K562 (cell line): ENCODE data around the gene NKAPL. TPM values are rescaled to one million over a fixed set of nuclear protein-coding genes. Genes with fewer than 3 reads are reported as not detected.

ENCODE experiments used
- CBFB ChIP-seq: sonication (generic); formaldehyde crosslinking; IDR thresholded peaks from 2 replicates; pipeline ENCODE4 v1.4.0; 2020; ENCODE audit warnings: mild to moderate bottlenecking, missing genetic modification reagents
- GATAD2B ChIP-seq: fragments of 450-650 bp; IDR thresholded peaks from 2 replicates; pipeline ENCODE4 v1.6.1; 2017; ENCODE audit warnings: mild to moderate bottlenecking, borderline replicate concordance
- HNRNPUL1 ChIP-seq: fragments of 200-400 bp; formaldehyde crosslinking; IDR thresholded peaks from 2 replicates; pipeline ENCODE4 v1.6.1; 2017; ENCODE audit warnings: low read length
- KLF6 ChIP-seq: fragments of 250-450 bp; sonication (Bioruptor Pico); IDR thresholded peaks from 2 replicates; pipeline ENCODE4 v1.4.0; 2020; ENCODE audit warnings: mild to moderate bottlenecking, moderate library complexity, borderline replicate concordance
- MAFF ChIP-seq: IDR thresholded peaks from 2 replicates; pipeline ENCODE4 v1.6.1; 2012; ENCODE audit warnings: low read length, improper control_type of control experiment
- RCOR1 ChIP-seq, 2 experiments: IDR thresholded peaks; 2 replicates each; pipeline ENCODE4 v1.6.1; 2012; ENCODE audit warnings: low read depth in 2 of 2, low read length in 2 of 2, borderline replicate concordance in 1 of 2, improper control_type of control experiment in 1 of 2
- SMARCB1 ChIP-seq: IDR thresholded peaks from 2 replicates; pipeline ENCODE4 v1.6.1; 2011; ENCODE audit warnings: improper control_type of control experiment, low read depth; ENCODE audit not compliant: insufficient read length
- SREBF1 ChIP-seq: fragments of 150-350 bp; IDR thresholded peaks from 2 replicates; pipeline ENCODE4 v1.6.1; 2014; ENCODE audit warnings: antibody characterized with exemption, low read depth, low read length, borderline replicate concordance
- STAT5B ChIP-seq: fragments of 250-450 bp; sonication (Bioruptor Pico); IDR thresholded peaks from 2 replicates; pipeline ENCODE4 v1.8.0; 2021; ENCODE audit warnings: mild to moderate bottlenecking, inconsistent platforms
- TCF3 ChIP-seq: sonication (generic); formaldehyde crosslinking; IDR thresholded peaks from 2 replicates; pipeline ENCODE4 v1.4.0; 2020; ENCODE audit warnings: mild to moderate bottlenecking, missing genetic modification reagents
- U2AF1 ChIP-seq: fragments of 200-400 bp; formaldehyde crosslinking; optimal IDR thresholded peaks from 2 replicates; pipeline ENCODE3; 2017; ENCODE audit warnings: mild to moderate bottlenecking, low read depth, low read length, moderate library complexity
- ZBED1 ChIP-seq: IDR thresholded peaks from 2 replicates; pipeline ENCODE4 v1.6.1; 2014
- ZBTB40 ChIP-seq, 2 experiments: fragments of 450-650 bp in 1 of 2; sonication (generic) in 1 of 2; formaldehyde crosslinking in 1 of 2; IDR thresholded peaks; 2 replicates each; pipeline versions ENCODE4 v1.7.1 to v1.9.0; 2016 to 2022; ENCODE audit warnings: inconsistent platforms in 1 of 2, mild to moderate bottlenecking in 1 of 2, missing genetic modification reagents in 1 of 2
- ZNF12 ChIP-seq: sonication (generic); formaldehyde crosslinking; IDR thresholded peaks from 2 replicates; pipeline ENCODE4 v1.4.0; 2020; ENCODE audit warnings: mild to moderate bottlenecking, missing genetic modification reagents
- polyA plus RNA-seq, 8 experiments: library from polyadenylated mRNA; depleted of rRNA in 4 of 8; stranded (reverse) in 5 of 8; unstranded in 3 of 8; fragments of >200 nt; fragmentation: Nextera tagmentation in 2 of 8; fragmentation: Illumina TruSeq in 1 of 8; extraction: Ambion mirVana in 2 of 8; extraction: Trizol in 1 of 8; gene quantifications; 2 replicates each; pipeline versions ENCODE4 v1.2.1 to v1.2.3, GENCODE V29; 2011 to 2014; ENCODE audit warnings: inconsistent platforms in 1 of 8, missing spikeins in 1 of 8
- total RNA-seq, 7 experiments: library from RNA; depleted of rRNA in 6 of 7; stranded (reverse); fragments of >200 nt in 6 of 7; fragmentation: Illumina TruSeq in 2 of 7; extraction: Trizol in 2 of 7; gene quantifications; 2 replicates each; pipeline versions ENCODE4 v1.2.1 to v1.2.3, GENCODE V29; 2011 to 2021; ENCODE audit warnings: low replicate concordance in 1 of 7
- TF ChIP-seq, protein P1 (sequence below), 2 experiments: fragments of 150-350 bp in 1 of 2; IDR thresholded peaks; 2 replicates each; pipeline ENCODE4 v1.6.1; 2012 to 2016; ENCODE audit warnings: low read depth in 2 of 2, low read length in 2 of 2, mild to moderate bottlenecking in 1 of 2, moderate library complexity in 1 of 2
- TF ChIP-seq, protein P2 (sequence below): fragments of 450-650 bp; formaldehyde crosslinking; IDR thresholded peaks from 2 replicates; pipeline ENCODE4 v1.4.0; 2020; ENCODE audit warnings: mild to moderate bottlenecking

The NKAPL gene
- total and polyA plus RNA-seq, 9 of the 15 experiments (the other 6 are each of a cell fraction or from before 2014, with no cell fraction given): not detected

GRCh38 chr6:28269492-28269891 lies 10.4 kb downstream of the NKAPL start (continued):
- TF ChIP-seq, protein P1, sequence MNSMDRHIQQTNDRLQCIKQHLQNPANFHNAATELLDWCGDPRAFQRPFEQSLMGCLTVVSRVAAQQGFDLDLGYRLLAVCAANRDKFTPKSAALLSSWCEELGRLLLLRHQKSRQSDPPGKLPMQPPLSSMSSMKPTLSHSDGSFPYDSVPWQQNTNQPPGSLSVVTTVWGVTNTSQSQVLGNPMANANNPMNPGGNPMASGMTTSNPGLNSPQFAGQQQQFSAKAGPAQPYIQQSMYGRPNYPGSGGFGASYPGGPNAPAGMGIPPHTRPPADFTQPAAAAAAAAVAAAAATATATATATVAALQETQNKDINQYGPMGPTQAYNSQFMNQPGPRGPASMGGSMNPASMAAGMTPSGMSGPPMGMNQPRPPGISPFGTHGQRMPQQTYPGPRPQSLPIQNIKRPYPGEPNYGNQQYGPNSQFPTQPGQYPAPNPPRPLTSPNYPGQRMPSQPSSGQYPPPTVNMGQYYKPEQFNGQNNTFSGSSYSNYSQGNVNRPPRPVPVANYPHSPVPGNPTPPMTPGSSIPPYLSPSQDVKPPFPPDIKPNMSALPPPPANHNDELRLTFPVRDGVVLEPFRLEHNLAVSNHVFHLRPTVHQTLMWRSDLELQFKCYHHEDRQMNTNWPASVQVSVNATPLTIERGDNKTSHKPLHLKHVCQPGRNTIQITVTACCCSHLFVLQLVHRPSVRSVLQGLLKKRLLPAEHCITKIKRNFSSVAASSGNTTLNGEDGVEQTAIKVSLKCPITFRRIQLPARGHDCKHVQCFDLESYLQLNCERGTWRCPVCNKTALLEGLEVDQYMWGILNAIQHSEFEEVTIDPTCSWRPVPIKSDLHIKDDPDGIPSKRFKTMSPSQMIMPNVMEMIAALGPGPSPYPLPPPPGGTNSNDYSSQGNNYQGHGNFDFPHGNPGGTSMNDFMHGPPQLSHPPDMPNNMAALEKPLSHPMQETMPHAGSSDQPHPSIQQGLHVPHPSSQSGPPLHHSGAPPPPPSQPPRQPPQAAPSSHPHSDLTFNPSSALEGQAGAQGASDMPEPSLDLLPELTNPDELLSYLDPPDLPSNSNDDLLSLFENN (IDR thresholded peaks at IDR 0.05; ENCODE audit: low read depth in 2 of 2, low read length in 2 of 2): no peak
- TF ChIP-seq MAFF (peak; percentile 93), HNRNPUL1 (no peak), STAT5B (no peak), U2AF1 (no peak), ZNF12 (no peak), SREBF1 (no peak), CBFB (CRISPR knock-in tag) (no peak), RCOR1 (IDR thresholded peaks at IDR 0.05; ENCODE audit: borderline replicate concordance in 1 of 2, low read depth in 2 of 2, low read length in 2 of 2) (0 out of 4 replicates have a peak, but pooled peaks of 1 of the 2 experiments have one; percentile 17), SMARCB1 (no peak), ZBED1 (no peak), ZBTB40 (IDR thresholded peaks at IDR 0.05) (no peak), ZBTB40 (CRISPR knock-in tag; IDR thresholded peaks at IDR 0.05) (no peak), GATAD2B (no peak), KLF6 (CRISPR knock-in tag) (no peak), TCF3 (CRISPR knock-in tag) (no peak)
- TF ChIP-seq, protein P2, sequence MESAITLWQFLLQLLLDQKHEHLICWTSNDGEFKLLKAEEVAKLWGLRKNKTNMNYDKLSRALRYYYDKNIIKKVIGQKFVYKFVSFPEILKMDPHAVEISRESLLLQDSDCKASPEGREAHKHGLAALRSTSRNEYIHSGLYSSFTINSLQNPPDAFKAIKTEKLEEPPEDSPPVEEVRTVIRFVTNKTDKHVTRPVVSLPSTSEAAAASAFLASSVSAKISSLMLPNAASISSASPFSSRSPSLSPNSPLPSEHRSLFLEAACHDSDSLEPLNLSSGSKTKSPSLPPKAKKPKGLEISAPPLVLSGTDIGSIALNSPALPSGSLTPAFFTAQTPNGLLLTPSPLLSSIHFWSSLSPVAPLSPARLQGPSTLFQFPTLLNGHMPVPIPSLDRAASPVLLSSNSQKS (CRISPR knock-in tag): no peak
